Ishikawa (cell line): ENCODE results near the gene UNC13A.

ENCODE experiments used
- CEBPB ChIP-seq: IDR thresholded peaks from 2 replicates; pipeline ENCODE4 v1.6.1; 2012
- CREB1 ChIP-seq: IDR thresholded peaks from 2 replicates; pipeline ENCODE4 v1.6.1; 2012; ENCODE audit warnings: low read depth
- EGR1 ChIP-seq: IDR thresholded peaks from 2 replicates; pipeline ENCODE4 v1.6.1; 2012
- EP300 ChIP-seq: IDR thresholded peaks from 2 replicates; pipeline ENCODE4 v1.6.1; 2012; ENCODE audit warnings: borderline replicate concordance
- FOXM1 ChIP-seq: IDR thresholded peaks from 2 replicates; pipeline ENCODE4 v1.6.1; 2012; ENCODE audit warnings: low read depth, borderline replicate concordance
- NFIC ChIP-seq: IDR thresholded peaks from 2 replicates; pipeline ENCODE4 v1.6.1; 2012
- RAD21 ChIP-seq: IDR thresholded peaks from 2 replicates; pipeline ENCODE4 v1.6.1; 2012; ENCODE audit warnings: low read depth
- TAF1 ChIP-seq: IDR thresholded peaks from 2 replicates; pipeline ENCODE4 v1.6.1; 2012; ENCODE audit warnings: low read depth, mild to moderate bottlenecking
- TCF12 ChIP-seq: IDR thresholded peaks from 2 replicates; pipeline ENCODE4 v1.6.1; 2012; ENCODE audit warnings: low read depth
- TEAD4 ChIP-seq: IDR thresholded peaks from 2 replicates; pipeline ENCODE4 v1.6.1; 2012
- YY1 ChIP-seq: IDR thresholded peaks from 2 replicates; pipeline ENCODE4 v1.6.1; 2012; ENCODE audit warnings: low read depth
- ZBTB7A ChIP-seq: IDR thresholded peaks from 2 replicates; pipeline ENCODE4 v1.6.1; 2012; ENCODE audit warnings: low read depth
- TF ChIP-seq, protein P1 (sequence below): IDR thresholded peaks from 2 replicates; pipeline ENCODE4 v1.6.1; 2012
- TF ChIP-seq, protein P2 (sequence below): IDR thresholded peaks from 2 replicates; pipeline ENCODE4 v1.6.1; 2012; ENCODE audit warnings: low read depth, mild to moderate bottlenecking
- TF ChIP-seq, protein P3 (sequence below): IDR thresholded peaks from 2 replicates; pipeline ENCODE4 v1.6.1; 2012

UNC13A gene

DNA sequence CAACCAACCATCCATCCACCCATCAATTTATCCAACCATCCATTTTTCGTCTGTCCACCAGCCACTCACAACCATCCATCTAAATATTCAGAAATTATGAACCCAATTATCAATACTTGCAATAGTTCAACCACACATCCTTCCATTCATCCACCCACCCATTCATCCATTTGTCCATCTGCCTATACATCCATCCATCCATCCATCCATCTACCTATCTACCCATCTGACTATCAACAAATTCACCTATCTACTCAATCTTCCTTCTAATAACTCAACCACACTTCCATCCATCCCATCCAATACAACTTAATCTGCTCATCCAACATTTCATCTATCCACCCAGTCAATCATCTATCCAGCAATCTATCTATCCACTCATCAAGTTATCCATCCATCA lies 46.3 kb downstream of the UNC13A start:
- TF ChIP-seq, protein P1, sequence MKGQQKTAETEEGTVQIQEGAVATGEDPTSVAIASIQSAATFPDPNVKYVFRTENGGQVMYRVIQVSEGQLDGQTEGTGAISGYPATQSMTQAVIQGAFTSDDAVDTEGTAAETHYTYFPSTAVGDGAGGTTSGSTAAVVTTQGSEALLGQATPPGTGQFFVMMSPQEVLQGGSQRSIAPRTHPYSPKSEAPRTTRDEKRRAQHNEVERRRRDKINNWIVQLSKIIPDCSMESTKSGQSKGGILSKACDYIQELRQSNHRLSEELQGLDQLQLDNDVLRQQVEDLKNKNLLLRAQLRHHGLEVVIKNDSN: no peak
- no peak for TF ChIP-seq RAD21
- TF ChIP-seq FOXM1: no peak
- TF ChIP-seq TAF1: no peak
- TF ChIP-seq, protein P2, sequence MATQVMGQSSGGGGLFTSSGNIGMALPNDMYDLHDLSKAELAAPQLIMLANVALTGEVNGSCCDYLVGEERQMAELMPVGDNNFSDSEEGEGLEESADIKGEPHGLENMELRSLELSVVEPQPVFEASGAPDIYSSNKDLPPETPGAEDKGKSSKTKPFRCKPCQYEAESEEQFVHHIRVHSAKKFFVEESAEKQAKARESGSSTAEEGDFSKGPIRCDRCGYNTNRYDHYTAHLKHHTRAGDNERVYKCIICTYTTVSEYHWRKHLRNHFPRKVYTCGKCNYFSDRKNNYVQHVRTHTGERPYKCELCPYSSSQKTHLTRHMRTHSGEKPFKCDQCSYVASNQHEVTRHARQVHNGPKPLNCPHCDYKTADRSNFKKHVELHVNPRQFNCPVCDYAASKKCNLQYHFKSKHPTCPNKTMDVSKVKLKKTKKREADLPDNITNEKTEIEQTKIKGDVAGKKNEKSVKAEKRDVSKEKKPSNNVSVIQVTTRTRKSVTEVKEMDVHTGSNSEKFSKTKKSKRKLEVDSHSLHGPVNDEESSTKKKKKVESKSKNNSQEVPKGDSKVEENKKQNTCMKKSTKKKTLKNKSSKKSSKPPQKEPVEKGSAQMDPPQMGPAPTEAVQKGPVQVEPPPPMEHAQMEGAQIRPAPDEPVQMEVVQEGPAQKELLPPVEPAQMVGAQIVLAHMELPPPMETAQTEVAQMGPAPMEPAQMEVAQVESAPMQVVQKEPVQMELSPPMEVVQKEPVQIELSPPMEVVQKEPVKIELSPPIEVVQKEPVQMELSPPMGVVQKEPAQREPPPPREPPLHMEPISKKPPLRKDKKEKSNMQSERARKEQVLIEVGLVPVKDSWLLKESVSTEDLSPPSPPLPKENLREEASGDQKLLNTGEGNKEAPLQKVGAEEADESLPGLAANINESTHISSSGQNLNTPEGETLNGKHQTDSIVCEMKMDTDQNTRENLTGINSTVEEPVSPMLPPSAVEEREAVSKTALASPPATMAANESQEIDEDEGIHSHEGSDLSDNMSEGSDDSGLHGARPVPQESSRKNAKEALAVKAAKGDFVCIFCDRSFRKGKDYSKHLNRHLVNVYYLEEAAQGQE: no peak
- TF ChIP-seq, protein P3, sequence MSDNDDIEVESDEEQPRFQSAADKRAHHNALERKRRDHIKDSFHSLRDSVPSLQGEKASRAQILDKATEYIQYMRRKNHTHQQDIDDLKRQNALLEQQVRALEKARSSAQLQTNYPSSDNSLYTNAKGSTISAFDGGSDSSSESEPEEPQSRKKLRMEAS: no peak
- no peak for TF ChIP-seq CEBPB
- TF ChIP-seq YY1: no peak
- no peak for TF ChIP-seq TCF12
- TF ChIP-seq EGR1: no peak
- no peak for TF ChIP-seq ZBTB7A

DNA sequence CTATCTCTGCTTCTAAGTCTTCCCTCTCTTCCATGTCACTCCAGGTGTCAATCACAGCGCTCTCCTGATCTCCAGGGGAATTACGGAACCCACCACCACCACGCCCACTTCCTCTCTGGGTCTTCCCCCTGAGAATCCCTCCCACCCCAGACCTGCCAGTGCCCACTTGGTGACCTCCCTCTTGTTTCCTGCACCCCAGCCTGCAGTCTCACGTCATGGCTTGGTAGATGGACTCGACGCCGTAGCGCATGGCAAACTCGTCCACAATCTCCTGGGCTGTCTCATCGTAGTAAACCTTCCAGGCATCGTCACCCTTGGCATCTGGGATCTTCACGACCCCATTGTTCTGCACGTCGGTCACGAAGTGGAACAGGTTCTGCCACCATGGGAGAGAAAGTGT lies 47.0 kb downstream of the UNC13A start:
- TF ChIP-seq TCF12 (no peak), CREB1 (no peak), CEBPB (no peak), RAD21 (no peak), FOXM1 (no peak), EP300 (no peak)
- TF ChIP-seq, protein P2: no peak

DNA sequence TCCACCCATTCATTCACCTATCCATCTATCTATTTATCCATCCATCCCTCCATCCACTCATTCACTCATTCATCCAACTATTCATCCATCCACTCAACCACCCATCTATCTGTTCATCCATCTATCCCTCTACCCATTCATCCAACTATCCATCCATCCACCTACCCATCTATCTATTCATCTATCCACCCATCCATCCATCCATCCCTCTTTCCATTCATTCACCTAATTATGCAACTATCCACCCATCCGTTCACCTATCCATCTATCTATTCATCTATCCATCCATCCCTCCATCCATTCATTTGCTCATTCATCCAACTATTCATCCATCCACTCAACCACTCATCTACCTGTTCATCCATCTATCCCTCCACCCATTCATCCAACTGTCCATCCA lies 54.5 kb downstream of the UNC13A start:
- TF ChIP-seq TCF12: no peak
- TF ChIP-seq TEAD4: no peak
- no peak for TF ChIP-seq EGR1
- no peak for TF ChIP-seq FOXM1
- TF ChIP-seq, protein P2: no peak
- TF ChIP-seq TAF1: no peak
- TF ChIP-seq EP300: no peak
- no peak for TF ChIP-seq ZBTB7A
- no peak for TF ChIP-seq CEBPB

DNA sequence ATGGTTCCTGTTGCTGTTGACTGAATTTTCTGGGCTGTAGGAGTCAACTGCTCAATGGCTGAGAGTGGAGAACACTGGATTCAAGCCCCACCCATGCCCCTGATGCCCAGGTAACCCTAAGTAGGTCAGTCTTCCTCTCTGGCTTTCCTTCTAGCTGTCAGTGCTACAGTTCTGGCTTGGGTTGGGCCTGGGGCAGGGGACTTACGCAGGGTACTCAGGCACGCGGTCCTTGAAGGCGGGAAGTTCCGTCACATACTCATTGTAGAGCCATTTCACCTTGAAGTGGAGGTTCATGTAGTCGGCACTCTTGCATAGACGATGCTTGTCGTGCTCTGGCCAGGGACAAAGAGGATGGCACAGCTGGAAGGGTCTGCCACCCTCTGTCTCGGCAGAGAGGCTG lies 55.6 kb downstream of the UNC13A start:
- no peak for TF ChIP-seq FOXM1
- no peak for TF ChIP-seq CEBPB
- no peak for TF ChIP-seq NFIC
- TF ChIP-seq RAD21: no peak
- TF ChIP-seq, protein P1: no peak
- no peak for TF ChIP-seq TAF1
- no peak for TF ChIP-seq ZBTB7A
- TF ChIP-seq, protein P2: no peak
- no peak for TF ChIP-seq CREB1
- TF ChIP-seq TCF12: no peak
- TF ChIP-seq EGR1: no peak
- TF ChIP-seq TEAD4: no peak
- TF ChIP-seq EP300: no peak
- TF ChIP-seq, protein P3: no peak
- no peak for TF ChIP-seq YY1
